Hepatocyte (in vitro differentiated cells): ENCODE measurements around the gene KCNMA1. TPM values are rescaled to one million over a fixed set of nuclear protein-coding genes. Genes with fewer than 3 reads are reported as not detected.

Experiments used
- DNase-seq: peaks from one replicate; pipeline ENCODE4 v3.0.0-alpha.2; 2016; ENCODE audit warnings: low spot score
- H2AFZ ChIP-seq: fragments of 200-600 bp; sonication (generic); 2 replicates; pipeline ENCODE4 v1.6.0; 2016; ENCODE audit warnings: antibody characterized with exemption, mild to moderate bottlenecking
- H3K27ac ChIP-seq: fragments of 200-600 bp; sonication (generic); 2 replicates; pipeline ENCODE4 v1.5.1; 2016; ENCODE audit warnings: mild to moderate bottlenecking
- H3K27me3 ChIP-seq: fragments of 200-600 bp; sonication (generic); 2 replicates; pipeline ENCODE4 v1.6.1; 2016
- H3K36me3 ChIP-seq: fragments of 200-600 bp; sonication (generic); replicated peaks from 2 replicates; pipeline ENCODE4 v1.5.1; 2016; ENCODE audit warnings: low read depth; ENCODE audit not compliant: insufficient read depth
- H3K4me1 ChIP-seq: fragments of 200-600 bp; sonication (generic); 2 replicates; pipeline ENCODE4 v1.5.1; 2016; ENCODE audit warnings: mild to moderate bottlenecking, moderate library complexity; ENCODE audit not compliant: insufficient read depth
- H3K4me2 ChIP-seq: fragments of 200-600 bp; sonication (generic); 2 replicates; pipeline ENCODE4 v1.6.0; 2016
- H3K4me3 ChIP-seq: fragments of 200-600 bp; sonication (generic); 2 replicates; pipeline ENCODE4 v1.5.1; 2016; ENCODE audit warnings: mild to moderate bottlenecking
- H3K79me2 ChIP-seq: fragments of 200-600 bp; sonication (generic); 2 replicates; pipeline ENCODE4 v1.6.0; 2017; ENCODE audit warnings: mild to moderate bottlenecking
- H3K9me2 ChIP-seq: fragments of 200-600 bp; sonication (generic); replicated peaks from 2 replicates; pipeline ENCODE4 v1.6.0; 2017; ENCODE audit warnings: mild to moderate bottlenecking; ENCODE audit not compliant: insufficient read depth
- H3K9me3 ChIP-seq: fragments of 200-600 bp; sonication (generic); 2 replicates; pipeline ENCODE4 v1.5.1; 2016; ENCODE audit warnings: low read depth, mild to moderate bottlenecking
- H4K20me1 ChIP-seq: fragments of 200-600 bp; sonication (generic); 2 replicates; pipeline ENCODE4 v1.6.0; 2016; ENCODE audit warnings: mild to moderate bottlenecking; ENCODE audit not compliant: insufficient read depth, poor library complexity, severe bottlenecking
- EZH2 ChIP-seq: fragments of 200-600 bp; sonication (generic); IDR thresholded peaks from 2 replicates; pipeline ENCODE4 v1.6.1; 2016; ENCODE audit warnings: antibody characterized with exemption, mild to moderate bottlenecking, borderline replicate concordance
- EZH2phosphoT487 ChIP-seq: fragments of 200-600 bp; sonication (generic); IDR thresholded peaks from one replicate; pipeline ENCODE4 v1.6.1; 2018; ENCODE audit warnings: antibody characterized with exemption, mild to moderate bottlenecking, low read depth, moderate library complexity; ENCODE audit not compliant: unreplicated experiment, severe bottlenecking
- WGBS: methylation state at CpG from one replicate; pipeline ENCODE4 v1.1.6; 2016; ENCODE audit warnings: low lambda C conversion rate; ENCODE audit errors: missing lambda C conversion rate; 5-methylcytosine and 5-hydroxymethylcytosine counted together
- polyA plus RNA-seq: library from polyadenylated mRNA; unstranded; fragments of >200 nt; fragmentation: Nextera tagmentation; extraction: Ambion mirVana; gene quantifications from 2 replicates; pipeline ENCODE4 v1.2.1, GENCODE V29; 2016
- total RNA-seq: library from RNA; depleted of rRNA; stranded (reverse); fragments of >200 nt; gene quantifications from 2 replicates; pipeline ENCODE4 v1.2.3, GENCODE V29; 2014
- TF ChIP-seq, protein P1 (sequence below): fragments of 200-600 bp; sonication (generic); IDR thresholded peaks from 2 replicates; pipeline ENCODE4 v1.5.1; 2016; ENCODE audit warnings: antibody characterized with exemption, mild to moderate bottlenecking; ENCODE audit not compliant: poor library complexity

The KCNMA1 gene
- total and polyA plus RNA-seq, 2 experiments from 2014 or later: 42.6 to 73.3 TPM

DNA sequence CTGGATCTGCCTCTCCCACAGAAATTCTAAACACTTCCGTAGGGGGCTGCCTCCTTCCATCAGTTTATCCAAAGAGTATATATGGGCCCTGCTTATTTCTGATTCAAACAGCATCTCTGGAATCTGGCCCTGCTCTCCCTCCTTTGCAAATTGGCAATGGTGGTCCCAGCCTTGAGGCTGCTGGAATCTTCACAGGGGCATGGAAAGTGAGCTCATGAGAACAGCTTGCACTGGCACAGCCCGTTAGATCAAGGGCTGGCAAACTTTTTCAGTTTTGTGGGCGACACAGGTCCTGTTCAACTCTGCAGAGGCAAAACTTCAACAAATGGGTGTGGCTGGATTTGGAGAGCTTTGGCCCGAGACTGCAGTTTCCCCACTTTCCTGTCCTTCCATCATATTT, 526.9 kb downstream of the KCNMA1 start:
- Histone ChIP-seq H3K4me3 (no peak overlapping the region), H3K9me3 (no peaks in the 10 kb centered on the region), H3K4me1 (peaks cover 10% of the 10 kb centered on the region), H3K79me2 (no peaks in the 10 kb centered on the region), H3K27me3 (no peaks in the 10 kb centered on the region), H3K4me2 (no peak overlapping the region), H3K9me2 (no peaks in the 10 kb centered on the region), H4K20me1 (no peaks in the 10 kb centered on the region), H3K36me3 (no peaks in the 10 kb centered on the region), H3K27ac (no peak overlapping the region), H2AFZ (no peak overlapping the region)
- DNase-seq: no peak
- 85% methylated on average over 4 of the region's 4 CpGs for WGBS
- TF ChIP-seq EZH2phosphoT487 (no peak), EZH2 (no peak)
- TF ChIP-seq, protein P1, sequence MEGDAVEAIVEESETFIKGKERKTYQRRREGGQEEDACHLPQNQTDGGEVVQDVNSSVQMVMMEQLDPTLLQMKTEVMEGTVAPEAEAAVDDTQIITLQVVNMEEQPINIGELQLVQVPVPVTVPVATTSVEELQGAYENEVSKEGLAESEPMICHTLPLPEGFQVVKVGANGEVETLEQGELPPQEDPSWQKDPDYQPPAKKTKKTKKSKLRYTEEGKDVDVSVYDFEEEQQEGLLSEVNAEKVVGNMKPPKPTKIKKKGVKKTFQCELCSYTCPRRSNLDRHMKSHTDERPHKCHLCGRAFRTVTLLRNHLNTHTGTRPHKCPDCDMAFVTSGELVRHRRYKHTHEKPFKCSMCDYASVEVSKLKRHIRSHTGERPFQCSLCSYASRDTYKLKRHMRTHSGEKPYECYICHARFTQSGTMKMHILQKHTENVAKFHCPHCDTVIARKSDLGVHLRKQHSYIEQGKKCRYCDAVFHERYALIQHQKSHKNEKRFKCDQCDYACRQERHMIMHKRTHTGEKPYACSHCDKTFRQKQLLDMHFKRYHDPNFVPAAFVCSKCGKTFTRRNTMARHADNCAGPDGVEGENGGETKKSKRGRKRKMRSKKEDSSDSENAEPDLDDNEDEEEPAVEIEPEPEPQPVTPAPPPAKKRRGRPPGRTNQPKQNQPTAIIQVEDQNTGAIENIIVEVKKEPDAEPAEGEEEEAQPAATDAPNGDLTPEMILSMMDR: no peak

DNA sequence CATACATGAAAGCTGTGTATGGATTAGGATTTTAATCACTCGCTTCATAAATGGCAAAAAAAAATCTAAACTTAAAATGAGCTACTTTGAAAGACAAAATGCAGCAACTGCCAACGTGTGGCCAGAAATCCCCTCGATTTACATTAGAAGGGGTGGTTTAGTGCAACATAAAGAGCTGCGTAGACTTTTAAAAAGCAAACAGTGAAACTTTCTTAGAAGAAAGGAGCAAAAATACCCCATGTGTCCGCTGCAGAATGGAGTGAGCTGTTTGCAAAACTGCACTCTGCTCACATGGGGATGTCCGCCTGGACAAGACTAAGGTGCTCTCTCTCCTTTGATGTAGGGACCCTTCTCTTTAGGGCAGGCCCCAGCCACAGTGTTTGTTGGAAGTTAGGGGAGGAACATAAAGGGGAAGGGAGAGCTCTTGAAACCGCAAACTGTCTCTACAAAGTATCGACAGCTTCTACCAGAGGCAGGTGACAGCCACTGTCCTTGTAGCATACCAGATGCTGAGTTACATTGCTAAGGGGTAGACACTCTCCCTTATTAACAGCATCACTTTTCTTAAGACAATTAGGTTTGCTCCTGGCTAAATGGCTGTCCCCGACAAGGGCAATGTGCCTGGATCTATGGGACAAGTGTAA, 528.1 kb downstream of the KCNMA1 start:
- H3K27ac ChIP-seq: no peak overlapping the region
- H3K4me3 ChIP-seq: no peak overlapping the region
- DNase-seq: no peak
- no peaks in the 10 kb centered on the region for H3K9me3 ChIP-seq
- no peaks in the 10 kb centered on the region for H3K27me3 ChIP-seq
- H3K36me3 ChIP-seq: no peaks in the 10 kb centered on the region
- peaks cover 10% of the 10 kb centered on the region for H3K4me1 ChIP-seq
- TF ChIP-seq EZH2 (no peak), EZH2phosphoT487 (no peak)
- TF ChIP-seq, protein P1: no peak
- no peaks in the 10 kb centered on the region for H4K20me1 ChIP-seq
- WGBS: 81% methylated on average over 9 of the region's 9 CpGs
- no peaks in the 10 kb centered on the region for H3K9me2 ChIP-seq
- no peak overlapping the region for H2AFZ ChIP-seq
- H3K79me2 ChIP-seq: no peaks in the 10 kb centered on the region
- H3K4me2 ChIP-seq: no peak overlapping the region

DNA sequence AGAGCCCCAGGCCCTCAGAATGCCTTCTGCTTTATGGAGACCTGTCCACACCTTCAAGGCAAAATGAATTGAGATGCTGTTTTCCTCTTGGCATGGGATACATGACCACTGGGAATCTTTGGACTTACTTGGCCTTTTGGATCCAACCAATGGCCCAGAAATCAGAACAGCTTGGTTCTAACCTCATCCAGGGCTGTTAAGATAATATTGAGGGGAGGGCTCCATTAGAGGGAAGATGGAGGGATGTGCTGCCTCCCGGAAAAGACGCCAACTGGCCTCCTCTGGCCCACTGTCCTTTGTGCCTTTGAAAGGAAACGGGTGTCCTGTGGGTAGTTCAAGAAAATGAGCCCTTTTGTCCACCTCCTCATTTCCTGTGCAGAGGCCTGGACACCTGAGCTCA, 530.9 kb downstream of the KCNMA1 start:
- H3K27me3 ChIP-seq: no peaks in the 10 kb centered on the region
- no peak for DNase-seq
- H3K4me2 ChIP-seq: no peak overlapping the region
- H2AFZ ChIP-seq: no peak overlapping the region
- H3K27ac ChIP-seq: peak overlapping the region; percentile 66
- WGBS: 86% methylated on average over 3 of the region's 3 CpGs
- H4K20me1 ChIP-seq: no peaks in the 10 kb centered on the region
- H3K36me3 ChIP-seq: no peaks in the 10 kb centered on the region
- H3K4me3 ChIP-seq: no peak overlapping the region
- no peaks in the 10 kb centered on the region for H3K9me3 ChIP-seq
- no peaks in the 10 kb centered on the region for H3K79me2 ChIP-seq
- no peaks in the 10 kb centered on the region for H3K9me2 ChIP-seq
- peaks cover 10% of the 10 kb centered on the region for H3K4me1 ChIP-seq
- TF ChIP-seq EZH2phosphoT487: no peak

DNA sequence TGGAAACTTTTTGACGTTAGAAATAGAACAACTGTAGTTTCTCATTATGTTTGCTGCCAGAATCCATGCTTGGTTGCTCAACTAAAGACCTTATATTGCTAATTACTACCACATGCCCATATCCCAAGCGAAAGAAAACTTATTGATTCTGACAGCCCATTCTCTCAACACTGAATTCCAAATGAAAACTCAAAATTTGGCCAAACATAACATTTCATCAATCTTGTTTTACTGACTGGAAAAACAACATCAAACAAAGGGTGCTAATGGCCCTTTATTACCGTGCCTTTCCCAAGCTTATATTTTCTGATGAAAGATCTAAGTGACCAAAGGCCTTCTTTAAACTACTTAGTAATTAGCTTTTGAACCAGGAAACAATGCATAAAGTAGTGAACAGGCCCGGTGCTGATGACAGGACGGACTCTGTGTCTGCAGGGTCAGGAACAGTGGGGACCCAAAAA, 531.8 kb downstream of the KCNMA1 start:
- no peak overlapping the region for H3K4me2 ChIP-seq
- TF ChIP-seq EZH2phosphoT487 (no peak), EZH2 (no peak)
- TF ChIP-seq, protein P1: no peak
- H3K4me3 ChIP-seq: no peak overlapping the region
- no peaks in the 10 kb centered on the region for H3K9me3 ChIP-seq
- no peaks in the 10 kb centered on the region for H3K9me2 ChIP-seq
- H3K36me3 ChIP-seq: no peaks in the 10 kb centered on the region
- 47% methylated on average over 5 of the region's 5 CpGs for WGBS
- DNase-seq: no peak
- H3K4me1 ChIP-seq: peaks cover 10% of the 10 kb centered on the region
- no peak overlapping the region for H2AFZ ChIP-seq
- peak overlapping the region; percentile 66 for H3K27ac ChIP-seq
- H3K79me2 ChIP-seq: no peaks in the 10 kb centered on the region
- H4K20me1 ChIP-seq: no peaks in the 10 kb centered on the region
- no peaks in the 10 kb centered on the region for H3K27me3 ChIP-seq
